Peyer's patch (tissue), 4 donors: Measurements from ENCODE around the gene ARHGAP23.

Experiments
- CTCF ChIP-seq, 6 experiments: fragments of 450-650 bp in 4 of 6; fragments of 200-600 bp in 2 of 6; sonication (generic) in 1 of 6; IDR thresholded peaks; one replicate each; pipeline ENCODE4 v1.5.1; 2017 to 2019; ENCODE audit warnings: antibody characterized with exemption in 6 of 6, mild to moderate bottlenecking in 3 of 6, moderate library complexity in 1 of 6
- POLR2A ChIP-seq, 2 donors: fragments of 450-650 bp; IDR thresholded peaks; one replicate each; pipeline ENCODE4 v1.5.1; 2017; ENCODE audit warnings: antibody characterized with exemption in 2 of 2, mild to moderate bottlenecking in 2 of 2, moderate library complexity in 2 of 2

- no peak for TF ChIP-seq CTCF (IDR thresholded peaks at IDR 0.05)
- no peak for TF ChIP-seq POLR2A (IDR thresholded peaks at IDR 0.05)
These were observed 19.3 kb downstream of the ARHGAP23 start for GRCh38 chr17:38447502-38448085.
